ENCODE data around the gene TP53RK. TPM values are rescaled to one million over a fixed set of nuclear protein-coding genes. Genes with fewer than 3 reads are reported as not detected.

The TP53RK gene
- total RNA-seq, 1 donor from 2014 or later: 14.7 TPM

- DNase-seq (ENCODE audit: low spot score): no peak
- Mint-ChIP-seq H3K4me3 (ENCODE audit: low read depth) (no peak overlapping the region), H3K27ac (no peak overlapping the region), H3K27me3 (ENCODE audit: low read depth) (peaks cover 20% of the 10 kb centered on the region), H3K36me3 (ENCODE audit: low read depth) (no peaks in the 10 kb centered on the region), H3K9me3 (no peaks in the 10 kb centered on the region), H3K4me1 (ENCODE audit: low read depth) (no peaks in the 10 kb centered on the region)
- intact Hi-C loops (cut with micrococcal nuclease): no loop called here
These were observed 32.1 kb downstream of the TP53RK start for GRCh38 chr20:46657137-46657536.

DNA sequence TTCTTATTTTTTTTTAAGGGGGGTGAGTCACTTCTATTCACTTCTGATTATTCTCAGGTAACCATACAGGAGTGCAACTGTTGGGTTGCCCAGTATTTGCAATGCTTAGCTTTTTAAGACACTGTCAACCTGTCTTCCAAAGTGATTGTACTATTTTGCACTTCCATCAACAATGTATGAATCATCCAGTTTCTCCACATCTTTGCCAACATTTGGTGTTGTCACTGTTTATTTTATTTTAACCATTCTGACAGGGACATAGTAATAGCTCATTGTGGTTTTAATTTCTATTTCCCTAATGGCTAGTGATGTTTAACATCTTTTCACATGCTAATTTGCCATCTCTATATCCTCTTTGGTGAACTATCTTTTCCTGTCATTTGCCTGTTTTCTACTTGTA, 36.5 kb downstream of the TP53RK start:
- H3K27ac Mint-ChIP-seq: no peak overlapping the region
- no peaks in the 10 kb centered on the region for H3K4me1 Mint-ChIP-seq (ENCODE audit: low read depth)
- intact Hi-C loops (cut with micrococcal nuclease): no loop called here
- DNase-seq (ENCODE audit: low spot score): no peak
- H3K9me3 Mint-ChIP-seq: no peaks in the 10 kb centered on the region
- peaks cover 43% of the 10 kb centered on the region for H3K27me3 Mint-ChIP-seq (ENCODE audit: low read depth)
- H3K4me3 Mint-ChIP-seq (ENCODE audit: low read depth): no peak overlapping the region
- no peaks in the 10 kb centered on the region for H3K36me3 Mint-ChIP-seq (ENCODE audit: low read depth)

- no peak for DNase-seq (ENCODE audit: low spot score)
- no peak within 1 kb of the TSS for H3K4me3 Mint-ChIP-seq (ENCODE audit: low read depth)
- intact Hi-C loops (cut with micrococcal nuclease): no loop called here
- H3K27ac Mint-ChIP-seq: no peak within 1 kb of the TSS
- H3K4me1 Mint-ChIP-seq (ENCODE audit: low read depth): no peaks in the 10 kb centered on the region
- no peaks in the 10 kb centered on the region for H3K36me3 Mint-ChIP-seq (ENCODE audit: low read depth)
- peaks cover 47% of the 10 kb centered on the region for H3K27me3 Mint-ChIP-seq (ENCODE audit: low read depth)
- no peaks in the 10 kb centered on the region for H3K9me3 Mint-ChIP-seq
These were observed 37.9 kb downstream of the TP53RK start, which contains the start of gene SLC13A3 for GRCh38 chr20:46651091-46651962. TSS of gene SLC13A3 (minus strand) at chr20:46651459. CDS start at chr20:46651421, 38 bp downstream.

GRCh38 chr20:46650575-46651090, 38.6 kb downstream of the TP53RK start:
- H3K4me3 Mint-ChIP-seq (ENCODE audit: low read depth): no peak overlapping the region
- intact Hi-C loops (cut with micrococcal nuclease): no loop called here

GRCh38 chr20:46649965-46650542, 39.2 kb downstream of the TP53RK start:
- Mint-ChIP-seq H3K4me1 (ENCODE audit: low read depth) (no peaks in the 10 kb centered on the region), H3K36me3 (ENCODE audit: low read depth) (no peaks in the 10 kb centered on the region), H3K9me3 (no peaks in the 10 kb centered on the region), H3K27ac (no peak overlapping the region), H3K27me3 (ENCODE audit: low read depth) (peaks cover 51% of the 10 kb centered on the region), H3K4me3 (ENCODE audit: low read depth) (no peak overlapping the region)
- no peak for DNase-seq (ENCODE audit: low spot score)
- intact Hi-C loops (cut with micrococcal nuclease): no loop called here

More at GRCh38 chr20:46650575-46651090, 38.6 kb downstream of the TP53RK start:
- Mint-ChIP-seq H3K36me3 (ENCODE audit: low read depth) (no peaks in the 10 kb centered on the region), H3K9me3 (no peaks in the 10 kb centered on the region), H3K27me3 (ENCODE audit: low read depth) (peaks cover 51% of the 10 kb centered on the region), H3K27ac (no peak overlapping the region), H3K4me1 (ENCODE audit: low read depth) (no peaks in the 10 kb centered on the region)
- no peak for DNase-seq (ENCODE audit: low spot score)

DNA sequence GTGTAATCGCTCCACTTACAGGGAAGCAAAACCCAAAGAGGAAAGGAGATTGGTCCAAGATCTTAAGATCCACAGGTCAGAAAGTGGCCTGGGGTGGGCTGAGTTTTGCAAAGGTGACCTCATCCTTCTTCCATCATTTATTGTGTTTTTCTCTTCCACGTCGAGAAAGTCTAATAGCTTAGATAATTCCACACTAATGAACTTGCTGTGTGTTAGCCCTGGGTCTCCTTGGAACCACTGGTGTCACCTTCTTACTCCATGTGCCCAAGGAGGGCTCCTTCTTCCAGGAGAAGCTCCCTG, 39.6 kb downstream of the TP53RK start:
- H3K4me3 Mint-ChIP-seq (ENCODE audit: low read depth): no peak overlapping the region
- no peaks in the 10 kb centered on the region for H3K9me3 Mint-ChIP-seq

GRCh38 chr20:46648903-46649649, 40.2 kb downstream of the TP53RK start:
- DNase-seq (ENCODE audit: low spot score): no peak
- no peak overlapping the region for H3K27ac Mint-ChIP-seq
- H3K9me3 Mint-ChIP-seq: no peaks in the 10 kb centered on the region
- intact Hi-C loops (cut with micrococcal nuclease): no loop called here
- H3K27me3 Mint-ChIP-seq (ENCODE audit: low read depth): peaks cover 51% of the 10 kb centered on the region
- H3K4me3 Mint-ChIP-seq (ENCODE audit: low read depth): no peak overlapping the region
- H3K4me1 Mint-ChIP-seq (ENCODE audit: low read depth): no peaks in the 10 kb centered on the region
- no peaks in the 10 kb centered on the region for H3K36me3 Mint-ChIP-seq (ENCODE audit: low read depth)

More for the DNA sequence above, 39.6 kb downstream of the TP53RK start:
- no peaks in the 10 kb centered on the region for H3K36me3 Mint-ChIP-seq (ENCODE audit: low read depth)
- H3K27ac Mint-ChIP-seq: no peak overlapping the region
- no peak for DNase-seq (ENCODE audit: low spot score)
- intact Hi-C loops (cut with micrococcal nuclease): no loop called here
- H3K27me3 Mint-ChIP-seq (ENCODE audit: low read depth): peaks cover 51% of the 10 kb centered on the region
- H3K4me1 Mint-ChIP-seq (ENCODE audit: low read depth): no peaks in the 10 kb centered on the region

DNA sequence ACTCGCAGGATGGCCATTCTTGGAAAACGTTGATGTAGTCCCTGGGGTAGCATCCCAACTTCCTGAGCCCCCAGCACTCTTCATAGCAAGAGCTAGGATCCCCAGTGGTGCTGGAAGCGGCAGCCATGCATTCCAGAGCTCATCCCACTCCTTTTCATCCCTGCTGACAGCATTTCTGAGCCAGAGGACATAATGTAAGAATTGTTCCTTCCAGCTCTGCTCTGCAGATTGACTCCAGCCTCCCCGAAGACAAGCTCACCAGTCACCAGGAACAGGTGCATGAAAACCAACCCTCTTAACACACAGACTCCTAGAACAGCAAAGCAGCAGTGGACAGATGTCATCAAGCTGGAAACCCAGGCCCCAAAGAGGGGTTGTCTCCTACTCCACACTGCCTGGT, 41.8 kb downstream of the TP53RK start:
- Mint-ChIP-seq H3K4me3 (ENCODE audit: low read depth) (no peak overlapping the region), H3K36me3 (ENCODE audit: low read depth) (no peaks in the 10 kb centered on the region), H3K4me1 (ENCODE audit: low read depth) (no peaks in the 10 kb centered on the region), H3K27me3 (ENCODE audit: low read depth) (peaks cover 41% of the 10 kb centered on the region), H3K27ac (no peak overlapping the region), H3K9me3 (no peaks in the 10 kb centered on the region)
- intact Hi-C loops (cut with micrococcal nuclease): no loop called here
- DNase-seq (ENCODE audit: low spot score): no peak

DNA sequence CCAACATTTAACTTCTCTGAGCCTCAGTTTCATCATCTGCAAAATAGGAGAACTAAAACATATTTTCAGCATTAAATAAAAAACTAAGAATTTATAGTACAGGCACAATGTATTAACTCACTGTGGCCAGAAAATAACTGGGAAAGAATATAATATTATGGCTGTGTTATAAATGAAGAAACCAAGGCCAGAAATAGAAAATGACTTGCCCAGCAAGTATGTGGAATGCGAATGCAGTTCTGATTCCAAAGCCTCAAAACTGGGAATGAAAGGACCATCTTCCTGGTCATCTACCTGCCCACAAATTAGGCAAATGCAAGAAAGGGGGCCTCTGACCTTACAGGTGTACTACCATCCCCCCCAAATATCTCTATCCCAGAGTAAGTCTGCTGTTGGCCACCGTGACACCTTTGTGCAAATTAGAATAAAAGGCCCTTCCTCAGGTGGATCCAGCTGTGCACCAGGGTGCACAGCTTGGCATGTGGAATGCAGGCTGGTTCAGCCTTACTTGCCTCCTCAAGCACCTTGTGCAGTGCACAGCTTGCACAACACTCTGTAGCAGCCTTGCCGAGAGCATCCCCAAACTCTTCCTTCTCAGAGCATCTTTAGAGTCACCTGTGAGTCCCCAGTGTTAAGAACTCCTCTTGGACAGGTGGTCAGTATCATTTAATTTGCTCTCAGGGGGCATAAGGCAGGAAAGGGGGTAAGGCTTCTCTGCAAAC, 42.4 kb downstream of the TP53RK start:
- no peaks in the 10 kb centered on the region for H3K4me1 Mint-ChIP-seq (ENCODE audit: low read depth)
- no peaks in the 10 kb centered on the region for H3K36me3 Mint-ChIP-seq (ENCODE audit: low read depth)
- H3K4me3 Mint-ChIP-seq (ENCODE audit: low read depth): no peak overlapping the region
- no peaks in the 10 kb centered on the region for H3K9me3 Mint-ChIP-seq
- no peak overlapping the region for H3K27ac Mint-ChIP-seq
- intact Hi-C loops (cut with micrococcal nuclease): no loop called here
- peaks cover 38% of the 10 kb centered on the region for H3K27me3 Mint-ChIP-seq (ENCODE audit: low read depth)
- DNase-seq (ENCODE audit: low spot score): no peak

- Mint-ChIP-seq H3K27ac (no peak overlapping the region), H3K36me3 (ENCODE audit: low read depth) (no peaks in the 10 kb centered on the region)
These were observed 43.1 kb downstream of the TP53RK start for GRCh38 chr20:46646122-46646521.

DNA sequence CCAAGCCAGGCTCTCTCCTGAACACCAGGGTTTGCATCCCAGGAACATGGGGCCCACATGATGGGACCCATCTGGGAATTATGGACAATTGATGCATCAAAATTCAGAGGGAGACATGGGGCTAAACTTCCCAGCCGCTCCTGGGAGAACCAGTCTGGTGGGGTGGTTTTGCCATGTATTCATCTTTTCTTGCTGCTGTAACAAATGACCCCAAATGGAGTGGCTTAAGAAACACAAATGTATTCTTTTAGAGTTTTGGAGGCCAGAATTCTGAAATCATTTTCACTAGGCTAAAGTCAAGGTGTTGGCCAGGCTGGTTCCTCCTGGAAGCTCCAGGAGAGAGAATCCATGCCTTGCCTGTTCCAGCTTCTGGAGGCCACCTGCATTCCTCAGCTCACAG, 44.5 kb downstream of the TP53RK start:
- Mint-ChIP-seq H3K4me3 (ENCODE audit: low read depth) (no peak overlapping the region), H3K27ac (no peak overlapping the region), H3K27me3 (ENCODE audit: low read depth) (peaks cover 21% of the 10 kb centered on the region), H3K4me1 (ENCODE audit: low read depth) (no peaks in the 10 kb centered on the region), H3K36me3 (ENCODE audit: low read depth) (no peaks in the 10 kb centered on the region), H3K9me3 (no peaks in the 10 kb centered on the region)
- intact Hi-C loops (cut with micrococcal nuclease): no loop called here
- DNase-seq (ENCODE audit: low spot score): no peak

More at GRCh38 chr20:46646122-46646521, 43.1 kb downstream of the TP53RK start:
- DNase-seq (ENCODE audit: low spot score): no peak
- Mint-ChIP-seq H3K4me1 (ENCODE audit: low read depth) (no peaks in the 10 kb centered on the region), H3K9me3 (no peaks in the 10 kb centered on the region), H3K27me3 (ENCODE audit: low read depth) (peaks cover 34% of the 10 kb centered on the region), H3K4me3 (ENCODE audit: low read depth) (no peak overlapping the region)
- intact Hi-C loops (cut with micrococcal nuclease): no loop called here

- H3K4me1 Mint-ChIP-seq (ENCODE audit: low read depth): no peaks in the 10 kb centered on the region
- no peaks in the 10 kb centered on the region for H3K9me3 Mint-ChIP-seq
- H3K4me3 Mint-ChIP-seq (ENCODE audit: low read depth): no peak overlapping the region
- no peak for DNase-seq (ENCODE audit: low spot score)
- intact Hi-C loops (cut with micrococcal nuclease): no loop called here
- H3K27me3 Mint-ChIP-seq (ENCODE audit: low read depth): peaks cover 16% of the 10 kb centered on the region
- no peak overlapping the region for H3K27ac Mint-ChIP-seq
- H3K36me3 Mint-ChIP-seq (ENCODE audit: low read depth): no peaks in the 10 kb centered on the region
These were observed 45.1 kb downstream of the TP53RK start for GRCh38 chr20:46644160-46644559.
